HG03039 (cell line): ENCODE results near the gene MTCL1.

ENCODE experiments used
- ATAC-seq: cut with Tn5 transposase; IDR thresholded peaks from one replicate; pipeline ENCODE4 v1.9.1; 2021; ENCODE audit warnings: mild to moderate bottlenecking, moderate library complexity; ENCODE audit not compliant: unreplicated experiment

Gene MTCL1

DNA sequence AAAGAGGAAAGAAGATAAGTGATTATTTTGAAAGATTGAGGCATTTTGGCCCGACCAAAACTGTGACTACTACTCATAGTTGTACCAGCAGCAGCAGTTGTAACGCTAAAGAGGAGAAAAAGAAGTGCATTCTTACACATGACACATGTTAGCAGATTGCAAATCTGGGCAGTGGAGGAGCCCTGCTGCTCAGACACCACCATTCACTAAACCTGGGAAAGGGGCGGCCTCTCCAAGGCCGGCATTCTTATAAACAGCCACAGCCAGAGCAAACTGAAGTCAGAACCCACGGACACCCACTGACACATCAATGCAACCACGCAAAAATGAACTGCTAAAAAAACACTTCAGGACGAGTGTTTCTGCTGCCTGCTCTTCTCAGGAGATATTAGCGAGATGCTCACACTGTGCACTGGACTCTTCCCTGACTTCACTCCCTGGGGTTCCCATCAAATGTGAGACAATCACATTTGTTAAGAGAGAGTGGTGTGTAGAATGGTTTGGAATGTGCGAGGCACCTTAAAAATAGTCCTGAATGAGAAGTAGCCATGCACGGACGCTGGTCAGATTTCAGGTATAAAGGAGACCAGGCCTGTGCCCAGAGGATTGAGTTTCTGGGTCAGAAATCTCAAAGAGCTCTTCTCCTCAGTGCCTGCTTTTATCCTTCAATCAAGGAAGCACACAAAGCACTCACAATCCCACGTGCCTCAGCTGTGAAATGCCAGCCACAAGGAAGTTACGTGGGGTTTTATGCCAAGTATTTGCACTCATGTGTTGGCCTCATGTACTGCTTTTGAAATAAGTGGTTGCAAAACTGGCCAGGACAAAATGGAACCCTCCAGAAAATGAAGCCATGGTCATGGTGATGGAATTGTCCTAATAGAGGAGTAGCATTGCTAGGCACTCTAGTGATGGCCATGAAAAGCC, 83.4 kb downstream of the MTCL1 start:
- ATAC-seq: no peak

- no peak for ATAC-seq
These were observed 85.9 kb downstream of the MTCL1 start for GRCh38 chr18:8791171-8791651.

DNA sequence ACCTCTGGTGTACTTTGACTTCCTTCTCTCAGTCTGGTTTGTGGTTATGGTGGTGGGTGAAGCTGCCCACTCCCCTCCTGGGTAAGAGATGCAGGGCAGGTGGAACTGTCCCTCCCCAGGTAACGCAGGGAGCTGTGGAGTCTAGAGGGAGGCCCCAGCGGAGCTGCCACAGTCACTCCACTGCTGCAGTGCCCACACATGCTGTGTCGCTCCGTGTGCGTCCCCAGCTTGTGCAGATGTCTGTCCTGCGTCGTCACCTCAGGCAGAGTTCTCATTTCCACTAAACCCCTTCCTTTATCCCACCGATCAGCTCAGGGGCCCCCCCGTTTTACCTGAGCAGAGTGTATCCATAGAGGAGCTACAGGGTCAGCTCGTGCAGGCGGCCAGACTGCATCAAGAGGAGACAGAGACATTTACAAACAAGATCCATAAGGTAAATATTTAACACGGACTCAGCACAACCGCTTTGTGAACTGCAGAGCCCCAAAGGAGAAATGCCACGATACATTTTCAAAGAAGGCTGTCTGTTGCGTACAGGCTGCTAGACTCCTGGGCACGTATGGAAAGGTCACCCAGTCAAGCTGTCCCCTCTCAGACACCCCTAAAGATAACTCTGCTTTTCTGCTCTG, 87.4 kb downstream of the MTCL1 start:
- no peak for ATAC-seq

GRCh38 chr18:8793445-8794155, 88.2 kb downstream of the MTCL1 start:
- no peak for ATAC-seq

GRCh38 chr18:8794156-8794933, 89.0 kb downstream of the MTCL1 start:
- no peak for ATAC-seq

- ATAC-seq: no peak
These were observed 89.6 kb downstream of the MTCL1 start for GRCh38 chr18:8794934-8795280.

DNA sequence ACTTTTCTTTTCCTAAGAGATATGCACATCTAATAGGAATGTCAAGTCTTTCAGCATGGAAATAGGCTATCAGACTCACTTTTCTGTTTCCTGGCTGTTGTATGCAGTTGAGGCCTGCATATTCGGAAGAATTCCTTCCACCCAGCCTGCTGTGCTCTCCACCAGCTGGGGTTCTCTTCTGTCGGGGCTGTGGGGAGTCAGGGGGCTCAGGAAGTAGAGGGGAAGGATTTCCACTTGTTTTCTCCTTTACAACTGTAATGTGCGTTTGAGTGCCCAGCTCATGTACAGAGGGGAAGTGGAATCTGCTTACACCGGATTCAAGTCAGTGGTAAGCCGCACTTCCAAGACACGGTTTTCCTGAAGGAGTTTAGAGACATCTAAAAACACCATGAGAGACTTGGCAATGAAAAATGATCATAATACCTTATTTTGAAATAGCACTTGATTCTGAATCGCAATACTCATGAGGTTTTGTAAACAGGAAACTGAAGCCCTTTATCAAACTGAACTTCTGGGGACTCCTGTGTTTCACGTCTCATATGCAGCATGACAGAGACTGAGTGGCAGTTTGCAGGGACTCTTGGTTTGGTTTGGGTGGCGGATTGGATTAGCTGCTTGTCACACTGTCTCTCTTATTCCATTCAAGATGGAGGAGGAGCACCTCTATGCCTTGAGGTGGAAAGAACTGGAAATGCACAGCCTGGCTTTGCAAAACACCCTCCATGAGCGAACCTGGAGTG, 90.4 kb downstream of the MTCL1 start:
- no peak for ATAC-seq

DNA sequence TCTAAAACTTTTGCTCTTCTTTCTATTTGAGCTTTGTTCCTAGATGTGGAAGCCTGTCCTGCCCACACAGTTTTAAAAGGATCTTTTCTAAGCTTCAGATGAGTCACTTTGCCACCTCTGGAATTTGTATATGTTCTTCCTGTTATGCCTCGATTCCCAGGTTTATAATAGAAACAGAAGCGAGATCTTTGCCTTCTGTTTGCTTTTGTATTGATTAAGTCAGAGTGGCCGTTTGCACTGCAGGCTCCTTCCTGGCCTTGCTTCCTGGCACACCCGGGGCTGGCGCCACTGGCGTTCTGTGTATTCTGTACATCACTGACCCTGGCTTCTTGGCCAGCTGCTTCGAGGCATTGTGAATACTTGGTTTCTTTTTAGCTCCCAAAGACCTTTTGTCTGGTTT, 91.8 kb downstream of the MTCL1 start:
- ATAC-seq: no peak

DNA sequence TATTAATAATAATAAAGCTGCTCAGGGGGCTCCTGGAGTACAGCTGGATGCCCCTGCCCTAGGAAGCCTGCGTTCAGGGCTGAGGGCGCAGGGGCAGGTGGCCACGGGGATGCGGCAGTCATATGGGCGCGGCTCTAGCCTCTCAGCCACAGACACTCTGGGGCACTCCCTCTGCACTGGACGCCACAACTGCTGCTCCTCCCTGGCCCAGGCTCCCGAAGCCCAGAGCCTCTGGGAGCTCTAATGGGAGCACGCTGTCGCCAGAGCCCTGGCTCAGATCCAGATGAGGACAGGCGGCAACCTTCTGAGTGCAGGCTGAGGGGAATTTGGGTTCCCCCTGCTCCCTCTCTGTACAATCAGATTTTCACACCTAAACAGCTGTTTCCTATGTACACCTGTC, 93.6 kb downstream of the MTCL1 start:
- ATAC-seq: no peak

GRCh38 chr18:8799596-8800441, 94.5 kb downstream of the MTCL1 start:
- ATAC-seq: no peak

DNA sequence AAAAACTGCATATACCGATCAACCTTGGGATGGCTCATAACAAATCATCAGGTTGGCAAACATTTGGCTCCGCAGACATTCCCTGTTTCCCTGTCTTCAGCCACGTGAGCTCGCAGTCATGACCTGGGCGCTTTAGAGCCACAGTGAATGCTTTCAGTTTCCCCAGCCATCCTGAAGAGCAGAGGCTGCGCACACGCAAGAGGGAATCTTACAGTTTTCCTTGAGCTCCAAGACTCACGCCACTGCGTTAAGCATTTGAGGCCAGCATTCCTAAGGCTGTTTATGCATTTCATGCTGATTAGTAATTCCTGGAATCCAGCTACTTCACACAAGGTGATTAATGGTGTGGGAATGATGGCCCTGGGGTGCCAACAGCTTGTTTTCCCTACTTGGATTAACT, 95.1 kb downstream of the MTCL1 start:
- ATAC-seq: no peak

- no peak for ATAC-seq
These were observed 95.5 kb downstream of the MTCL1 start for GRCh38 chr18:8800876-8801262.

DNA sequence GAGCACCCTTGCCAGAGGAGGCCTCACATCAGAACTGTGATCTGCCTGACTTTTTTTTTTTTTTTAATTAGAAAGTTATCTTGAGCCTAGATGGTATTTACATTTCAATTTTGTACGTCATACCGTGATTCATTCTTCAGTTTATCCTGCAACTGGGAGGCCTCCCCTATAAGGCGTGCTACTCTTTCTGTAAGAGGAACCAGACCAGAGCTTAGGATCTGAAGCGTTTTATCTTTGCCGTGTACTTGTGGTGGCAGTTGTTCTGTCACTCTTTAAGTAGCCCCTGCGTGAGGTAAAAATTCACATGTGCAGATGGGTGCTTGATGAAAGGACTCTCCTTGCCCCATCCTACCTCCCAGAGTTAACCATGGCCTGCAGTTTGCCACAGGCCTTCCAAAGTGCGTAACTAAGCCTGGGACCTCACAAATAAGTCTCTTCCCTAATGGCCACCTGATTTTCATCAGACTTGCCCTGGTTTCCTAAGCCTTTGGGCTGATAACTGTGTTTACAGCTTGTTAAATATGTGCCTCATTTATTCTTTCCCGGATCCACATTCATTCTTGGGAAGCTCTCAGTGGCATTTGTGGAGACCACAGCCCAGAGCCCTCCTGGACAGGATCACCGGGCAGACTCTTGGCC, 96.0 kb downstream of the MTCL1 start:
- ATAC-seq: no peak

DNA sequence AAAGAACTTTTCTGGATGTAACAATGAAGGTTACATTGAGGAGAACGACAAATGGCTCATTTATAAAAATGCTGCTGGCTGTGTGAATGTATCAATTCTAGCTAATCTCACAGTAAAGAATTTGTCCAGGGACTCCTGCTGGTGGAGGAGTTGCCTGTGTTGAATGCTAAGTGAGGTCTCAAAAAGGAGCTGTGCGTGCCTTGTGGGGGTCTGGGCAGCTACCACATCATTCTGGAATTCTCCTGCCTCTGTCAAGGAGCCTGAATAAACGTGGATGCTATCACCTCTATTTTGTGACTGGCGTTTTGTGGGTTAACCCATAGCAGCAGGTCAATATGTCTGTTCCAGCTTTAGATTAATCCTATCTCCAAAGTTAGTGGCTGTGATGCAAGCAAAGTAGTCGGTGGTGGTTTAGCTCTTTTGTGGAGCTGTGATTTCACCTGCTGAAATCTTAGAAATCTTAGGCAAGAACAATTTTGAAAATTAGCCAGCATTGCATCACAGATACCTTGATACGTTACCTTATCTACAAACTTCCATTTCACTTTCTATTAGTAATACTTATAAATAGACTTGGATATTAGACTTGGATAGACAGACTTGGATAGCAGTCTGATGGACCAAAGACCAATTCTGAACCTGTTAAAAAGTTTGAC, 96.8 kb downstream of the MTCL1 start:
- no peak for ATAC-seq

- ATAC-seq: no peak
These were observed 97.9 kb downstream of the MTCL1 start for GRCh38 chr18:8803063-8803795.

GRCh38 chr18:8803957-8804356, 98.6 kb downstream of the MTCL1 start:
- no peak for ATAC-seq

DNA sequence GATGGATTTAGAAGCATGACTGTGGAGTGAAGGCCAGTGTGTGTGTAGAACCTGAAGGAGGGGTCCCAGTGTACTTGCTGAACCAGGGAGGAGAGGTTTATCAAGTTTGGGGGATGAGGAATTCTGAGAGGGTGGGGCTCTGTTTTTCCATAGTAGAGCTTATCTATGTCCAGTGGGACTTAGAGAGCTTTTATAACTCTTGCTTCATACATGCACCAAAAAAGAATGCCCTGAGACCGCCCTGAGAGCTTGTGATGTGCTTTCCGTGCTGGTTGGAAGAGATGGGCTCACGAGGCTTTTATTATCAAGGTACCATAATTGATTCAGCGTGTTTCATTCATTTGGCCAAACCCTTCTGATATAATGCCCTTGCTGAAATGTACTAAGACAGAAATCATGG, 100.2 kb downstream of the MTCL1 start:
- no peak for ATAC-seq
